ENCODE results near the gene SLC35E3.

The SLC35E3 gene

GRCh38 chr12:68769941-68770340 is 24.0 kb downstream of the SLC35E3 start:
- no peak overlapping the region for H3K4me3 ChIP-seq (ENCODE audit: low read depth, low read length)

DNA sequence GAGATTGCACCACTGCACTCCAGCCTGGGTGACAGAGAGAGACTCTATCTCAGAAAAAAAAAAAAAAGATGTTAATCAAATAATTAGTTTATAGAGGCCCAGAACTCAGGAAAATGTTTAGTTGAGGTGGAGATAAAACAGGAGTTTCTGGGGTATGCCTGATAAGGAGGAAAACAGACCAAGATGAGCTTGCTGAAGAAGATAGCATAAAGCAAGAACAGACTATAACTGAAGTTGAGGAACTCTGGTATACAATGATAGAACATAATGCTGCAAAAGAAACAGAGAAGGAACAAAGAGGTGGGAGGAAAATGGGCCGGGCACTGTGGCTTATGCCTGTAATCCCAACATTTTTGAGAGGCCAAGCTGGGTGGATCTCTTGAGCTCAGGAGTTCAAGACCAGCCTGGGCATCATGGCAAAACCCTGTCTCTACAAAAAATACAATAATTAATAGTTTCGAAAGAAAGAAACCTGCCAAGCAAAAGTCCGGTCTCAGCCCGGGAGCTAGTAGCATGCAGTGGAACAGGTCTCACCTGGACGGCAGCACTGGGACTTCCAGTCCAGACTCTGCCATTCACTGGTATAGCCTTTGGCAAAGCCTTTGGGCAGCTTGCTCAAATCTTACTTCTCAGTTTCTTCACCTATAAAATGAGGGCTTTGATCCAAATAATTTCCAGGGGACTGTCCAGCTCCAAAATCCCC is 25.4 kb downstream of the SLC35E3 start:
- no peak overlapping the region for H3K4me3 ChIP-seq (ENCODE audit: low read depth, low read length)

GRCh38 chr12:68772714-68773113 is 26.7 kb downstream of the SLC35E3 start:
- H3K4me3 ChIP-seq (ENCODE audit: low read depth, low read length), result no peak overlapping the region

- no peak overlapping the region for H3K4me3 ChIP-seq (ENCODE audit: low read depth, low read length)
Measured at GRCh38 chr12:68773582-68773981, 27.6 kb downstream of the SLC35E3 start.

DNA sequence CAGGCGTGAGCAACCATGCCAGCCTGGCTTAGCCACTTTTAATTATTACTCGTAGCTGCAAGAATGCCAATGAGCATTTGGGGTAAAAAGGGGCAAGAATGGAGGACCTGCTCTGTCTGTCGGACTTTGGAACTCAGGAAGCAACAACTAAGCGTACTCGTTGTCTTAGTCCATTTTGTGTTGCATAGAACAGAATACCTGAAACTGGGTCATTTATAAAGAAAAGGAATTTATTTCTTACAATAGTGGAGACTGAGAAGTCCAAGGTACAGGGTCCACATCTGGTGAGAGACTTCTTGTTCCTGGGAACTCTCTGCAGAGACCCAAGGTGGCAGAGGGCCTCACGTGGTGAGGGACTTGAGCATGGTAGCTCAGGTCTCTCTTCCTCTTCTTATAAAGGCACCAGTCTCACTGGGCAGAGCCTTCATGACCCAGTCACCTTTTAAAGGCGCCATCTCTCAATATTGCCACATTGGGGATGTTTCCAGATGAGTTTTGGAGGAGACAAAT is 29.2 kb downstream of the SLC35E3 start:
- H3K4me3 ChIP-seq (ENCODE audit: low read depth, low read length), result no peak overlapping the region

DNA sequence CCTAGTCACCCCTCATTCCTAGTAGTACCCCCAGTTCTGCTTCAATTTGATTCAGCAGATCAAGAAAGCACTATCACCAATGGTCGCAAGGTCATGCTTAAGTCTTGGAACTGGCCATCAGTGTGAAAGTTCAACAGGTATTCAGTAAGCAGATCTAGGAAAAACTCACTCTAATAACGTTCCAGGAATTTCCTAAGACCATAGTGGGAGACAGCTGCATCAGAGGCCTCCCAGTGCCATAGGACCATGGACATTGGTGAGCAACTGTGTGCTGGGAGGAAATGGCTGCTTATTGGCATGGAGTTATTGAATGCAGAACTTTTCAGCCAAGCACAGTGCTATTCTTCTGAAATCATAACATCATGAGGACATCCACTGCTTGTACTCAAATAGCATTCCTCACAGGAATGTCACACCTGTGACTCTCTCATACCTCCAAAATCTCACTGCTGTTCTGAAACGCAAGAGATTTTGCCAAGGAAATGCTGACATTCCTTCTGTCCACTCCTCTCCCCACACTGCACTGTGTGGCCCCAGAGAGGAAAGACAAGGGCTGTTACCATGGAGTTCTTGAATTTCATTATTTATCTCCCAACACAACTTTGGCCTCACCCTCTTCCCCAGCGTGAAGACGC is 31.1 kb downstream of the SLC35E3 start:
- no peak overlapping the region for H3K4me3 ChIP-seq (ENCODE audit: low read depth, low read length)

GRCh38 chr12:68779280-68779679 is 33.3 kb downstream of the SLC35E3 start:
- no peak overlapping the region for H3K4me3 ChIP-seq (ENCODE audit: low read depth, low read length)

DNA sequence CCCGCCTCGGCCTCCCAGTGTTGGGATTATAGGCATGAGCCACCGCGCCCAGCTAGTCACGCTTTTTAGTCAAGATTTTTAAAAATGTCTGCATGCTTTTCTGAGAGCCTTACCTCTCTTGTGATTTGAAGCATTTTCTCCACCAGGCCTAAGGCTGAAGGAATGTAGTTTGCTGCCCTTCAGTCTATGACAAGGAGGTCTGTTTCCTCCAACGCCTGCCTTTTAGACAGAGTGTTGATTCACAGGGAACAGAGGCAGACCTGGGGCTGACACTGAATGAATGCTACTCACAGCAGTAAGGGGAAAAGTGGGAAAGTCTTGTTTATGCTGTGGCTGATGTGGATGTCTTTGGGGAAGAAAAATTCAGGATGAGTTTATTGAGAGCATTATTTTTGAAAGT is 34.8 kb downstream of the SLC35E3 start:
- no peak overlapping the region for H3K4me3 ChIP-seq (ENCODE audit: low read depth, low read length)

DNA sequence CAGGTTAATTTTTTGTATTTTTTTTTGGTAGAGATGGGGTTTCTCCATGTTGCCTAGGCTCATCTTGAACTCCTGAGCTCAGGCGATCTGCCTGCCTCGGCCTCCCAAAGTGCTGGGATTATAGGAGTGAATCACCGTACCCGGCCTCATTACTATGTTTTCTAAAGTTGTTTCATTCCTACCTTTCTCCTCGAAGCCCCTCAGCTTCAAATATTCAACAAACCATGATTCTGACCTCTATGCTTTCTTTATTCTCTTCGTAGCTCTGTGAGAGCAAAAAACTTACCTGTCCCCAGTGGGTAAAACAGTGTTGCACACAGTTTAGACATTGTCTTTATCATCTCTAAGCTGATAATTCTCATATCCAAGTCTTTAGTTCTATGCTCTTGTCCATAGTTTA is 35.8 kb downstream of the SLC35E3 start:
- no peak overlapping the region for H3K4me3 ChIP-seq (ENCODE audit: low read depth, low read length)

DNA sequence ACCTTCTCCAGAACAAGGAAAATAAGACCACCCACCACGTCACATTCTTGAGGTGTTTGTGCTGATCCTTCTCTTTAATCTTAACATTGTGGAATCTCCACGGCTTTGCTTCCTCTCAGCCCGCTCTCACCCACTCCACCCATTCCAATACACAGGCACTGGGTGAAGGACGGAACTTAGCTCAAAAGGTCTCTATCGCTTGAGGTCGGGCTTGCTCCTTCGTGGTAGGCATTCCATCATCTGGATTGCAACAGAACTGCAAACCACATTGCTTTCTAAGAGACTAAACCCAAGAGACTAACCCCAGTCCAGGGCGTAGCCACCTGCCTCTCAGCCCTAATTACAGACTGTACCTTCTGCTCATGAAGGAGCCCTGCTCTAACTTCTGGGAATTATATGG is 38.0 kb downstream of the SLC35E3 start:
- no peak overlapping the region for H3K4me3 ChIP-seq (ENCODE audit: low read depth, low read length)

- H3K4me3 ChIP-seq (ENCODE audit: low read depth, low read length), result no peak overlapping the region
Measured at GRCh38 chr12:68785358-68785757, 39.4 kb downstream of the SLC35E3 start.

- no peak overlapping the region for H3K4me3 ChIP-seq (ENCODE audit: low read depth, low read length)
Measured at GRCh38 chr12:68785823-68786222, 39.8 kb downstream of the SLC35E3 start.

DNA sequence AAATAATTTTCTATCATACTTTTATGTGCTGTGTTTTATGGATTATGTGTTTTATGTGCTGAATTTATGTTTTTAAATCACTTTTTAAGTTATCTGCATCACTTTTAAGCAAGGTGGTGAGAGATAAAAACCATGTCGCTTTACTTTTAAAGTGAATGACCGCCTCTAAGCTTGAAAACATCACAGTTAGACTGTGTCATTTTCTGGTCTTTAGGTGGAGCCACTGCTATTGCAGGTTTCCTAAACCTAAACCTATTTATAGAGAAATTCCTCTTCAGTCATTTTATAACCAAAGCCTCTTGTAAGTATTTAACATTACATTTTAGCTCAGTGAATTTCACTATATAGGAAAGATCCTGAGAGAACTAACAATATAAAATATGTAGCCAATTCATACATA is 41.0 kb downstream of the SLC35E3 start:
- no peak overlapping the region for H3K4me3 ChIP-seq (ENCODE audit: low read depth, low read length)

GRCh38 chr12:68788554-68789143 is 42.7 kb downstream of the SLC35E3 start:
- no peak overlapping the region for H3K4me3 ChIP-seq (ENCODE audit: low read depth, low read length)

- no peak overlapping the region for H3K4me3 ChIP-seq (ENCODE audit: low read depth, low read length)
Measured at GRCh38 chr12:68789144-68789878, 43.3 kb downstream of the SLC35E3 start.

DNA sequence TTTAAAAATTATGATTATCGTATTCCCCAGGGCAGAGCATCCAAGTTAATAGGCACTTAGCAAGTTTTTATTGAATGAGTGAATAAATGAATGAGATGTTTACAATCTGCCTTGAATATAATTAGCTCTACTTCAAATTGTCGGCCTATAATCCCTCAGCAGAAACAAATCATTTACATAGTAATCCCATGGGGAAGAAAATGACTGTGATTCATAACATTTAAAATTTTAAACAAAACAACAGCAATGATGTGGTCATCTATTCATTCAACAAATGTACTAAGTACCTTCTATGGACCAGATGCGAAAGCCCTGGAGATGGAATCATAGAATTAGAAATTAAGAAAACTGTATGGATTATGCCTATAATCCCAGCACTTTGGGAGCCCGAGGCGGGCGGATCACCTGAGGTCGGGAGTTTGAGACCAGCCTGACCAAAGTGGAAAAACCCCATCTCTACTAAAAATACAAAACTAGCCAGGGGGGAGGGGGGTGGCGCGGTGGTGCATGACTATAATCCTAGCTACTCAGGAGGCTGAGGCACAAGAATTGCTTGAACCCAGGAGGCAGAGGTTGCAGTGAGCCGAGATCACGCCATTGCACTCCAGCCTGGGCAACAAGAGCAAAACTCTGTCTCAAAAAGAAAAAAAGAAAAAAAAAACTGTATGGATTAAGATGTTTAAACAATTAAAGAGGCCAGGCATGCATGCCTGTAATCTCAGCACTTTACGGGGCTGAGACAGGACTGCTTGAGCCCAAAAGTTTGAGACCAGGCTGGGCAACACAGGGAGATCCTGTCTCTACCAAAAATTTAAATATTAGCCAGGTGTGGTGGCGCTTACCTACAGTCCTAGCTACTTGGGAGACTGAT is 44.3 kb downstream of the SLC35E3 start:
- no peak overlapping the region for H3K4me3 ChIP-seq (ENCODE audit: low read depth, low read length)

GRCh38 chr12:68790952-68791234 is 44.9 kb downstream of the SLC35E3 start:
- H3K4me3 ChIP-seq (ENCODE audit: low read depth, low read length), result no peak overlapping the region

GRCh38 chr12:68791897-68792481 is 46.0 kb downstream of the SLC35E3 start:
- no peak overlapping the region for H3K4me3 ChIP-seq (ENCODE audit: low read depth, low read length)

GRCh38 chr12:68792952-68793351 is 47.0 kb downstream of the SLC35E3 start:
- no peak overlapping the region for H3K4me3 ChIP-seq (ENCODE audit: low read depth, low read length)

GRCh38 chr12:68793436-68793835 is 47.5 kb downstream of the SLC35E3 start:
- H3K4me3 ChIP-seq (ENCODE audit: low read depth, low read length), result no peak overlapping the region

Measured in iPS-11a (cell line).